Measurements from ENCODE around the gene NOTCH1. TPM values are rescaled to one million over a fixed set of nuclear protein-coding genes. Genes with fewer than 3 reads are reported as not detected.

NOTCH1 gene
- polyA plus RNA-seq, 1 donor from 2014 or later = 0.15 TPM

DNA sequence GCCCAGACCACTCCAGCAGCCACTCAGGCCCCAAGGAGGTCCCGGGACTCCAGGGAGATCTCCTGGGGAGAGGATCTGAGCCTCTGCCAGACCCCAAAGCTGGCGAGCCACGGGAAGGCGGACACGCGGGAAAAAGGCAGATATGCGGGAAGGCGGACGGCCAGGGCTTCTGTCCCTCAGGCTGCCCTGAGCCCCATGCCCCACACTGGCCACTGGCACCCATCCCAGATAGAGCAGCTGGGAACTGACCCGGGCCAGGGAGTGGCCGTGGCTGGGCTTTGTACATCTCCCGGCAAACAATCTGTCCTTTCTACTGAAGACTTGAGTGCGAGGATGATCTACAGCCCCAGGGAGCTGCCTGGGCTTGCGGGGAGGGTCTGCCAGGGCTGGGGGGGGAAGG is 21.1 kb upstream of the NOTCH1 start:
- Histone ChIP-seq H3K9me2 (ENCODE audit: insufficient read depth, low read length) (no peaks in the 10 kb centered on the region), H3K9ac (ENCODE audit: low read length) (no peak overlapping the region), H3K4me3 (ENCODE audit: low read length) (no peak overlapping the region), H3K36me3 (ENCODE audit: insufficient read depth, low read length) (no peaks in the 10 kb centered on the region), H4K20me1 (ENCODE audit: insufficient read depth) (no peaks in the 10 kb centered on the region), H3K79me2 (replicated peaks; ENCODE audit: insufficient read depth, low read length) (no peaks in the 10 kb centered on the region), H3K4me2 (ENCODE audit: low read length) (no peak overlapping the region), H3K27me3 (ENCODE audit: insufficient read depth, low read depth, low read length) (no peaks in the 10 kb centered on the region), H3K27ac (ENCODE audit: low read length) (no peak overlapping the region), H3F3A (ENCODE audit: insufficient read depth, low read length, poor library complexity, severe bottlenecking) (no peaks in the 10 kb centered on the region), H3K9me3 (ENCODE audit: low read length) (no peaks in the 10 kb centered on the region), H2AFZ (ENCODE audit: low read depth, low read length) (no peak overlapping the region)
- TF ChIP-seq TAF1 (IDR thresholded peaks at IDR 0.05; ENCODE audit: low read depth) (no peak), EP300 (conservative IDR thresholded peaks at IDR 0.05; ENCODE audit: poor library complexity, severe bottlenecking) (no peak), RAD21 (conservative IDR thresholded peaks at IDR 0.05) (no peak), SMC3 (conservative IDR thresholded peaks at IDR 0.05; ENCODE audit: poor library complexity) (no peak), POLR2AphosphoS5 (IDR thresholded peaks at IDR 0.05) (no peak), EZH2 (IDR thresholded peaks at IDR 0.05; ENCODE audit: borderline replicate concordance, insufficient read depth, low read length, poor library complexity, severe bottlenecking) (no peak), MXI1 (conservative IDR thresholded peaks at IDR 0.05; ENCODE audit: poor library complexity, severe bottlenecking) (no peak)
- TF ChIP-seq, protein P1, sequence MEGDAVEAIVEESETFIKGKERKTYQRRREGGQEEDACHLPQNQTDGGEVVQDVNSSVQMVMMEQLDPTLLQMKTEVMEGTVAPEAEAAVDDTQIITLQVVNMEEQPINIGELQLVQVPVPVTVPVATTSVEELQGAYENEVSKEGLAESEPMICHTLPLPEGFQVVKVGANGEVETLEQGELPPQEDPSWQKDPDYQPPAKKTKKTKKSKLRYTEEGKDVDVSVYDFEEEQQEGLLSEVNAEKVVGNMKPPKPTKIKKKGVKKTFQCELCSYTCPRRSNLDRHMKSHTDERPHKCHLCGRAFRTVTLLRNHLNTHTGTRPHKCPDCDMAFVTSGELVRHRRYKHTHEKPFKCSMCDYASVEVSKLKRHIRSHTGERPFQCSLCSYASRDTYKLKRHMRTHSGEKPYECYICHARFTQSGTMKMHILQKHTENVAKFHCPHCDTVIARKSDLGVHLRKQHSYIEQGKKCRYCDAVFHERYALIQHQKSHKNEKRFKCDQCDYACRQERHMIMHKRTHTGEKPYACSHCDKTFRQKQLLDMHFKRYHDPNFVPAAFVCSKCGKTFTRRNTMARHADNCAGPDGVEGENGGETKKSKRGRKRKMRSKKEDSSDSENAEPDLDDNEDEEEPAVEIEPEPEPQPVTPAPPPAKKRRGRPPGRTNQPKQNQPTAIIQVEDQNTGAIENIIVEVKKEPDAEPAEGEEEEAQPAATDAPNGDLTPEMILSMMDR (IDR thresholded peaks at IDR 0.05; ENCODE audit: poor library complexity, severe bottlenecking) = no peak
- TF ChIP-seq, protein P2, sequence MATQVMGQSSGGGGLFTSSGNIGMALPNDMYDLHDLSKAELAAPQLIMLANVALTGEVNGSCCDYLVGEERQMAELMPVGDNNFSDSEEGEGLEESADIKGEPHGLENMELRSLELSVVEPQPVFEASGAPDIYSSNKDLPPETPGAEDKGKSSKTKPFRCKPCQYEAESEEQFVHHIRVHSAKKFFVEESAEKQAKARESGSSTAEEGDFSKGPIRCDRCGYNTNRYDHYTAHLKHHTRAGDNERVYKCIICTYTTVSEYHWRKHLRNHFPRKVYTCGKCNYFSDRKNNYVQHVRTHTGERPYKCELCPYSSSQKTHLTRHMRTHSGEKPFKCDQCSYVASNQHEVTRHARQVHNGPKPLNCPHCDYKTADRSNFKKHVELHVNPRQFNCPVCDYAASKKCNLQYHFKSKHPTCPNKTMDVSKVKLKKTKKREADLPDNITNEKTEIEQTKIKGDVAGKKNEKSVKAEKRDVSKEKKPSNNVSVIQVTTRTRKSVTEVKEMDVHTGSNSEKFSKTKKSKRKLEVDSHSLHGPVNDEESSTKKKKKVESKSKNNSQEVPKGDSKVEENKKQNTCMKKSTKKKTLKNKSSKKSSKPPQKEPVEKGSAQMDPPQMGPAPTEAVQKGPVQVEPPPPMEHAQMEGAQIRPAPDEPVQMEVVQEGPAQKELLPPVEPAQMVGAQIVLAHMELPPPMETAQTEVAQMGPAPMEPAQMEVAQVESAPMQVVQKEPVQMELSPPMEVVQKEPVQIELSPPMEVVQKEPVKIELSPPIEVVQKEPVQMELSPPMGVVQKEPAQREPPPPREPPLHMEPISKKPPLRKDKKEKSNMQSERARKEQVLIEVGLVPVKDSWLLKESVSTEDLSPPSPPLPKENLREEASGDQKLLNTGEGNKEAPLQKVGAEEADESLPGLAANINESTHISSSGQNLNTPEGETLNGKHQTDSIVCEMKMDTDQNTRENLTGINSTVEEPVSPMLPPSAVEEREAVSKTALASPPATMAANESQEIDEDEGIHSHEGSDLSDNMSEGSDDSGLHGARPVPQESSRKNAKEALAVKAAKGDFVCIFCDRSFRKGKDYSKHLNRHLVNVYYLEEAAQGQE (IDR thresholded peaks at IDR 0.05; ENCODE audit: borderline replicate concordance) = no peak

DNA sequence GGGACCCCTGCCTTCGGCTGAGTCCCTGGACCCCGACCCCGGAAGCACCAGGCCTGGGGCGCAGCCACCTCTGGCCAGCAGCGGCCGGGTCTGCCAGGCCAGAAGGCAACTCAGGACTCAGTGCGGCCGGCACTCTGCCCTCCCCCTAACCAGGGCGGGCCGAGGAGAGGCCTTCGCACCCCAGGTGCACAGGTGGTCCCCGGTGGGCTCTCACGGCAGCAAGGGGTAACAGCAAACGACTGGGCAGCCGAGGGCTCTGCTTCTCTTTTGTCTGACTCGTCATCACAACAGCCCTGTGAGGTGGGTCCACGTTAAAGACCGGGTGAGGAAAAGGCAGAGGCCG is 20.7 kb upstream of the NOTCH1 start:
- Histone ChIP-seq H3K36me3 (ENCODE audit: insufficient read depth, low read length) (no peaks in the 10 kb centered on the region), H3K9me3 (ENCODE audit: low read length) (no peaks in the 10 kb centered on the region), H4K20me1 (ENCODE audit: insufficient read depth) (no peaks in the 10 kb centered on the region), H3K4me2 (ENCODE audit: low read length) (no peak overlapping the region), H3K9me2 (ENCODE audit: insufficient read depth, low read length) (no peaks in the 10 kb centered on the region), H3K79me2 (replicated peaks; ENCODE audit: insufficient read depth, low read length) (no peaks in the 10 kb centered on the region), H2AFZ (ENCODE audit: low read depth, low read length) (no peak overlapping the region), H3K9ac (ENCODE audit: low read length) (no peak overlapping the region), H3F3A (ENCODE audit: insufficient read depth, low read length, poor library complexity, severe bottlenecking) (no peaks in the 10 kb centered on the region), H3K4me3 (ENCODE audit: low read length) (no peak overlapping the region), H3K27ac (ENCODE audit: low read length) (no peak overlapping the region), H3K27me3 (ENCODE audit: insufficient read depth, low read depth, low read length) (no peaks in the 10 kb centered on the region)
- TF ChIP-seq EZH2 (IDR thresholded peaks at IDR 0.05; ENCODE audit: borderline replicate concordance, insufficient read depth, low read length, poor library complexity, severe bottlenecking) (no peak), MXI1 (conservative IDR thresholded peaks at IDR 0.05; ENCODE audit: poor library complexity, severe bottlenecking) (no peak), RAD21 (conservative IDR thresholded peaks at IDR 0.05) (no peak), POLR2AphosphoS5 (IDR thresholded peaks at IDR 0.05) (no peak), EP300 (conservative IDR thresholded peaks at IDR 0.05; ENCODE audit: poor library complexity, severe bottlenecking) (no peak), SMC3 (conservative IDR thresholded peaks at IDR 0.05; ENCODE audit: poor library complexity) (no peak), TAF1 (IDR thresholded peaks at IDR 0.05; ENCODE audit: low read depth) (no peak)
- TF ChIP-seq, protein P2 (IDR thresholded peaks at IDR 0.05; ENCODE audit: borderline replicate concordance) = no peak
- TF ChIP-seq, protein P1 (IDR thresholded peaks at IDR 0.05; ENCODE audit: poor library complexity, severe bottlenecking) = no peak
